ENCODE measurements around the gene IQSEC2. TPM values are rescaled to one million over a fixed set of nuclear protein-coding genes. Genes with fewer than 3 reads are reported as not detected.

IQSEC2 gene
- total and polyA plus RNA-seq, 2 of the 13 experiments (the other 11 are each of a cell fraction or from before 2014, with no cell fraction given) = 0.13 to 0.21 TPM

GRCh38 chrX:53257670-53258423 is 23.5 kb downstream of the IQSEC2 start:
- Histone ChIP-seq H2AFZ (ENCODE audit: low read length) (no peak overlapping the region), H3K36me3 (replicated peaks in 1 of 2; ENCODE audit: control insufficient read depth in 1 of 2, insufficient read depth in 2 of 2, low read length in 2 of 2) (no peaks in the 10 kb centered on the region), H3K9ac (ENCODE audit: insufficient read depth, low read depth, low read length) (no peak overlapping the region), H3K9me3 (ENCODE audit: low read length) (no peaks in the 10 kb centered on the region), H3K27me3 (ENCODE audit: control insufficient read depth in 1 of 2, insufficient read depth in 2 of 2, low read length in 2 of 2) (no peaks in the 10 kb centered on the region), H3K4me2 (ENCODE audit: low read depth, low read length) (no peak overlapping the region), H3K4me1 (ENCODE audit: insufficient read depth, low read length) (no peaks in the 10 kb centered on the region), H3K79me2 (ENCODE audit: insufficient read depth, low read length) (no peaks in the 10 kb centered on the region), H4K20me1 (ENCODE audit: insufficient read depth, low read length) (no peaks in the 10 kb centered on the region), H3K27ac (ENCODE audit: extremely low read length, insufficient read depth, low read length) (no peak overlapping the region), H3K4me3 (replicated peaks in 1 of 3; ENCODE audit: insufficient read depth in 1 of 3, low read depth in 2 of 3, low read length in 3 of 3) (no peak overlapping the region)
- DNase-seq (ENCODE audit: low spot score) (no peak), FAIRE-seq (no peak), ATAC-seq (no peak)
- CTCF ChIA-PET (ENCODE audit: low intra/inter-chr PET ratio, low total read pairs) = no interaction called here
- TF ChIP-seq NR2C2 (CRISPR knock-in tag; IDR thresholded peaks at IDR 0.05; ENCODE audit: borderline replicate concordance) (no peak), TERF1 (CRISPR knock-in tag; IDR thresholded peaks at IDR 0.05) (no peak), ZNF550 (CRISPR knock-in tag; IDR thresholded peaks at IDR 0.05; ENCODE audit: borderline replicate concordance) (no peak), HDAC1 (CRISPR knock-in tag; IDR thresholded peaks at IDR 0.05) (no peak), HIC2 (CRISPR knock-in tag; IDR thresholded peaks at IDR 0.05; ENCODE audit: low read depth) (no peak)
- TF ChIP-seq, protein P1, sequence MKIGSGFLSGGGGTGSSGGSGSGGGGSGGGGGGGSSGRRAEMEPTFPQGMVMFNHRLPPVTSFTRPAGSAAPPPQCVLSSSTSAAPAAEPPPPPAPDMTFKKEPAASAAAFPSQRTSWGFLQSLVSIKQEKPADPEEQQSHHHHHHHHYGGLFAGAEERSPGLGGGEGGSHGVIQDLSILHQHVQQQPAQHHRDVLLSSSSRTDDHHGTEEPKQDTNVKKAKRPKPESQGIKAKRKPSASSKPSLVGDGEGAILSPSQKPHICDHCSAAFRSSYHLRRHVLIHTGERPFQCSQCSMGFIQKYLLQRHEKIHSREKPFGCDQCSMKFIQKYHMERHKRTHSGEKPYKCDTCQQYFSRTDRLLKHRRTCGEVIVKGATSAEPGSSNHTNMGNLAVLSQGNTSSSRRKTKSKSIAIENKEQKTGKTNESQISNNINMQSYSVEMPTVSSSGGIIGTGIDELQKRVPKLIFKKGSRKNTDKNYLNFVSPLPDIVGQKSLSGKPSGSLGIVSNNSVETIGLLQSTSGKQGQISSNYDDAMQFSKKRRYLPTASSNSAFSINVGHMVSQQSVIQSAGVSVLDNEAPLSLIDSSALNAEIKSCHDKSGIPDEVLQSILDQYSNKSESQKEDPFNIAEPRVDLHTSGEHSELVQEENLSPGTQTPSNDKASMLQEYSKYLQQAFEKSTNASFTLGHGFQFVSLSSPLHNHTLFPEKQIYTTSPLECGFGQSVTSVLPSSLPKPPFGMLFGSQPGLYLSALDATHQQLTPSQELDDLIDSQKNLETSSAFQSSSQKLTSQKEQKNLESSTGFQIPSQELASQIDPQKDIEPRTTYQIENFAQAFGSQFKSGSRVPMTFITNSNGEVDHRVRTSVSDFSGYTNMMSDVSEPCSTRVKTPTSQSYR (CRISPR knock-in tag; IDR thresholded peaks at IDR 0.05; ENCODE audit: borderline replicate concordance) = no peak
- 68% methylated on average over 5 of the region's 6 CpGs for WGBS (ENCODE audit: low lambda C conversion rate)
- BruUV-seq (replicated peaks) = no TSS peak
- POLR2A ChIA-PET = no interaction called here
- intact Hi-C loops (cut with micrococcal nuclease; ENCODE audit: unreplicated experiment) = no loop called here
- in situ Hi-C loops (cut with HindIII; ENCODE audit: extremely low pct_ligation_motif_present, low pct_unique_long_range_greater_than_20kb) = no loop called here
